GM23338 (cell line): ENCODE results near the gene LEO1. TPM values are rescaled to one million over a fixed set of nuclear protein-coding genes. Genes with fewer than 3 reads are reported as not detected.

ENCODE experiments used
- ATAC-seq: fragments of 200-7000 bp; cut with Tn5 transposase; 3 replicates; pipeline ENCODE4 v1.9.1; 2020
- DNase-seq: peaks from one replicate; pipeline ENCODE4 v3.0.0-alpha.2; 2015; ENCODE audit warnings: low spot score
- H2AFZ ChIP-seq: fragments of 200-600 bp; sonication (generic); 2 replicates; pipeline ENCODE4 v1.8.0; 2016; ENCODE audit warnings: antibody characterized with exemption, mild to moderate bottlenecking, moderate library complexity
- H3F3A ChIP-seq: fragments of 200-600 bp; sonication (generic); replicated peaks from 2 replicates; pipeline ENCODE4 v1.8.0; 2017; ENCODE audit warnings: antibody characterized with exemption, mixed run types, low read depth
- H3K27ac ChIP-seq: fragments of 200-600 bp; sonication (generic); 2 replicates; pipeline ENCODE4 v1.6.1; 2016; ENCODE audit warnings: low read depth
- H3K27me3 ChIP-seq: fragments of 200-600 bp; sonication (generic); 2 replicates; pipeline ENCODE4 v1.8.0; 2016; ENCODE audit warnings: mild to moderate bottlenecking, mixed run types, moderate library complexity; ENCODE audit not compliant: insufficient read depth
- H3K36me3 ChIP-seq: fragments of 200-600 bp; sonication (generic); 2 replicates; pipeline ENCODE4 v1.8.0; 2016; ENCODE audit warnings: mild to moderate bottlenecking; ENCODE audit not compliant: insufficient read depth
- H3K4me1 ChIP-seq: fragments of 200-600 bp; sonication (generic); 2 replicates; pipeline ENCODE4 v1.8.0; 2016; ENCODE audit warnings: mild to moderate bottlenecking, moderate library complexity; ENCODE audit not compliant: insufficient read depth
- H3K4me2 ChIP-seq: fragments of 200-600 bp; sonication (generic); 2 replicates; pipeline ENCODE4 v1.7.1; 2017; ENCODE audit warnings: mixed run types
- H3K4me3 ChIP-seq: fragments of 200-600 bp; sonication (generic); 2 replicates; pipeline ENCODE4 v1.6.1; 2016; ENCODE audit warnings: mixed run types
- H3K79me2 ChIP-seq: fragments of 200-600 bp; sonication (generic); replicated peaks from 2 replicates; pipeline ENCODE4 v1.8.0; 2017; ENCODE audit warnings: mild to moderate bottlenecking; ENCODE audit not compliant: insufficient read depth
- H3K9me2 ChIP-seq: fragments of 200-600 bp; sonication (generic); 2 replicates; pipeline ENCODE4 v1.8.0; 2017; ENCODE audit not compliant: insufficient read depth
- H4K20me1 ChIP-seq: fragments of 200-600 bp; sonication (generic); replicated peaks from 2 replicates; pipeline ENCODE4 v1.8.0; 2017; ENCODE audit warnings: mild to moderate bottlenecking; ENCODE audit not compliant: insufficient read depth
- H3K27ac Mint-ChIP-seq: 2 replicates; pipeline ENCODE4 v1.8.0; 2020; ENCODE audit warnings: inconsistent platforms, mild to moderate bottlenecking, moderate library complexity, mixed read lengths
- H3K27me3 Mint-ChIP-seq: 3 replicates; pipeline ENCODE4 v1.8.0; 2022; ENCODE audit warnings: low read depth, mild to moderate bottlenecking, moderate library complexity, mixed read lengths, inconsistent platforms; ENCODE audit not compliant: insufficient read depth, poor library complexity
- H3K36me3 Mint-ChIP-seq: 3 replicates; pipeline ENCODE4 v1.8.0; 2021; ENCODE audit warnings: low read depth, mild to moderate bottlenecking, inconsistent platforms, moderate library complexity, mixed read lengths
- H3K4me1 Mint-ChIP-seq: 3 replicates; pipeline ENCODE4 v1.8.0; 2020; ENCODE audit warnings: mild to moderate bottlenecking, inconsistent platforms, mixed read lengths
- H3K4me3 Mint-ChIP-seq: 3 replicates; pipeline ENCODE4 v1.8.0; 2021; ENCODE audit warnings: moderate library complexity, mild to moderate bottlenecking, inconsistent platforms, mixed read lengths
- H3K9me3 Mint-ChIP-seq: 3 replicates; pipeline ENCODE4 v1.8.0; 2020; ENCODE audit warnings: moderate library complexity, mild to moderate bottlenecking, inconsistent platforms, mixed read lengths
- CREB1 ChIP-seq: fragments of 250-450 bp; sonication (Bioruptor Pico); IDR thresholded peaks from 2 replicates; pipeline ENCODE4 v1.5.0; 2020; ENCODE audit warnings: low read depth, mild to moderate bottlenecking, moderate library complexity
- CTCF ChIP-seq, 2 experiments: fragments of 200-600 bp in 1 of 2; sonication (generic) in 1 of 2; conservative IDR thresholded peaks; 2 replicates each; pipeline versions ENCODE4 v1.5.1 to v1.6.1; 2016 to 2017; ENCODE audit warnings: antibody characterized with exemption in 2 of 2, low read depth in 2 of 2, mild to moderate bottlenecking in 2 of 2, moderate library complexity in 1 of 2
- ETS1 ChIP-seq: IDR thresholded peaks from 2 replicates; pipeline ENCODE4 v1.6.1; 2016; ENCODE audit warnings: antibody characterized with exemption
- EZH2 ChIP-seq: fragments of 200-600 bp; sonication (generic); IDR thresholded peaks from one replicate; pipeline ENCODE4 v1.8.0; 2017; ENCODE audit warnings: antibody characterized with exemption, mild to moderate bottlenecking, low read depth; ENCODE audit not compliant: unreplicated experiment
- EZH2phosphoT487 ChIP-seq: fragments of 200-600 bp; sonication (generic); IDR thresholded peaks from one replicate; pipeline ENCODE4 v1.8.1; 2018; ENCODE audit warnings: antibody characterized with exemption; ENCODE audit not compliant: unreplicated experiment
- JUNB ChIP-seq: IDR thresholded peaks from one replicate; pipeline ENCODE4 v1.6.1; 2016; ENCODE audit warnings: antibody characterized with exemption; ENCODE audit not compliant: unreplicated experiment
- POLR2AphosphoS5 ChIP-seq: IDR thresholded peaks from 2 replicates; pipeline ENCODE4 v1.6.1; 2016; ENCODE audit warnings: antibody characterized with exemption, low read depth
- STAT1 ChIP-seq: IDR thresholded peaks from one replicate; pipeline ENCODE4 v1.6.1; 2016; ENCODE audit warnings: antibody characterized with exemption; ENCODE audit not compliant: unreplicated experiment
- ZNF331 ChIP-seq: fragments of 250-450 bp; sonication (Bioruptor Pico); IDR thresholded peaks from 2 replicates; pipeline ENCODE4 v1.5.0; 2020; ENCODE audit warnings: low read depth, mild to moderate bottlenecking, moderate library complexity
- polyA plus RNA-seq: library from polyadenylated mRNA; unstranded; fragments of >200 nt; fragmentation: Nextera tagmentation; extraction: Ambion mirVana; gene quantifications from 2 replicates; pipeline ENCODE4 v1.2.1, GENCODE V29; 2016
- total RNA-seq: library from RNA; depleted of rRNA; stranded (reverse); fragments of >200 nt; shearing (Covaris generic); gene quantifications from 2 replicates; pipeline ENCODE4 v1.2.3, GENCODE V29; 2014
- TF ChIP-seq, protein P1 (sequence below): fragments of 250-450 bp; sonication (Bioruptor Pico); IDR thresholded peaks from 2 replicates; pipeline ENCODE4 v1.5.0; 2020; ENCODE audit warnings: mild to moderate bottlenecking, moderate library complexity
- TF ChIP-seq, protein P2 (sequence below): IDR thresholded peaks from one replicate; pipeline ENCODE4 v1.6.1; 2018; ENCODE audit warnings: antibody characterized with exemption; ENCODE audit not compliant: unreplicated experiment

Gene LEO1
- total and polyA plus RNA-seq, 2 experiments from 2014 or later: 41.4 to 55.6 TPM

- TF ChIP-seq, protein P1, sequence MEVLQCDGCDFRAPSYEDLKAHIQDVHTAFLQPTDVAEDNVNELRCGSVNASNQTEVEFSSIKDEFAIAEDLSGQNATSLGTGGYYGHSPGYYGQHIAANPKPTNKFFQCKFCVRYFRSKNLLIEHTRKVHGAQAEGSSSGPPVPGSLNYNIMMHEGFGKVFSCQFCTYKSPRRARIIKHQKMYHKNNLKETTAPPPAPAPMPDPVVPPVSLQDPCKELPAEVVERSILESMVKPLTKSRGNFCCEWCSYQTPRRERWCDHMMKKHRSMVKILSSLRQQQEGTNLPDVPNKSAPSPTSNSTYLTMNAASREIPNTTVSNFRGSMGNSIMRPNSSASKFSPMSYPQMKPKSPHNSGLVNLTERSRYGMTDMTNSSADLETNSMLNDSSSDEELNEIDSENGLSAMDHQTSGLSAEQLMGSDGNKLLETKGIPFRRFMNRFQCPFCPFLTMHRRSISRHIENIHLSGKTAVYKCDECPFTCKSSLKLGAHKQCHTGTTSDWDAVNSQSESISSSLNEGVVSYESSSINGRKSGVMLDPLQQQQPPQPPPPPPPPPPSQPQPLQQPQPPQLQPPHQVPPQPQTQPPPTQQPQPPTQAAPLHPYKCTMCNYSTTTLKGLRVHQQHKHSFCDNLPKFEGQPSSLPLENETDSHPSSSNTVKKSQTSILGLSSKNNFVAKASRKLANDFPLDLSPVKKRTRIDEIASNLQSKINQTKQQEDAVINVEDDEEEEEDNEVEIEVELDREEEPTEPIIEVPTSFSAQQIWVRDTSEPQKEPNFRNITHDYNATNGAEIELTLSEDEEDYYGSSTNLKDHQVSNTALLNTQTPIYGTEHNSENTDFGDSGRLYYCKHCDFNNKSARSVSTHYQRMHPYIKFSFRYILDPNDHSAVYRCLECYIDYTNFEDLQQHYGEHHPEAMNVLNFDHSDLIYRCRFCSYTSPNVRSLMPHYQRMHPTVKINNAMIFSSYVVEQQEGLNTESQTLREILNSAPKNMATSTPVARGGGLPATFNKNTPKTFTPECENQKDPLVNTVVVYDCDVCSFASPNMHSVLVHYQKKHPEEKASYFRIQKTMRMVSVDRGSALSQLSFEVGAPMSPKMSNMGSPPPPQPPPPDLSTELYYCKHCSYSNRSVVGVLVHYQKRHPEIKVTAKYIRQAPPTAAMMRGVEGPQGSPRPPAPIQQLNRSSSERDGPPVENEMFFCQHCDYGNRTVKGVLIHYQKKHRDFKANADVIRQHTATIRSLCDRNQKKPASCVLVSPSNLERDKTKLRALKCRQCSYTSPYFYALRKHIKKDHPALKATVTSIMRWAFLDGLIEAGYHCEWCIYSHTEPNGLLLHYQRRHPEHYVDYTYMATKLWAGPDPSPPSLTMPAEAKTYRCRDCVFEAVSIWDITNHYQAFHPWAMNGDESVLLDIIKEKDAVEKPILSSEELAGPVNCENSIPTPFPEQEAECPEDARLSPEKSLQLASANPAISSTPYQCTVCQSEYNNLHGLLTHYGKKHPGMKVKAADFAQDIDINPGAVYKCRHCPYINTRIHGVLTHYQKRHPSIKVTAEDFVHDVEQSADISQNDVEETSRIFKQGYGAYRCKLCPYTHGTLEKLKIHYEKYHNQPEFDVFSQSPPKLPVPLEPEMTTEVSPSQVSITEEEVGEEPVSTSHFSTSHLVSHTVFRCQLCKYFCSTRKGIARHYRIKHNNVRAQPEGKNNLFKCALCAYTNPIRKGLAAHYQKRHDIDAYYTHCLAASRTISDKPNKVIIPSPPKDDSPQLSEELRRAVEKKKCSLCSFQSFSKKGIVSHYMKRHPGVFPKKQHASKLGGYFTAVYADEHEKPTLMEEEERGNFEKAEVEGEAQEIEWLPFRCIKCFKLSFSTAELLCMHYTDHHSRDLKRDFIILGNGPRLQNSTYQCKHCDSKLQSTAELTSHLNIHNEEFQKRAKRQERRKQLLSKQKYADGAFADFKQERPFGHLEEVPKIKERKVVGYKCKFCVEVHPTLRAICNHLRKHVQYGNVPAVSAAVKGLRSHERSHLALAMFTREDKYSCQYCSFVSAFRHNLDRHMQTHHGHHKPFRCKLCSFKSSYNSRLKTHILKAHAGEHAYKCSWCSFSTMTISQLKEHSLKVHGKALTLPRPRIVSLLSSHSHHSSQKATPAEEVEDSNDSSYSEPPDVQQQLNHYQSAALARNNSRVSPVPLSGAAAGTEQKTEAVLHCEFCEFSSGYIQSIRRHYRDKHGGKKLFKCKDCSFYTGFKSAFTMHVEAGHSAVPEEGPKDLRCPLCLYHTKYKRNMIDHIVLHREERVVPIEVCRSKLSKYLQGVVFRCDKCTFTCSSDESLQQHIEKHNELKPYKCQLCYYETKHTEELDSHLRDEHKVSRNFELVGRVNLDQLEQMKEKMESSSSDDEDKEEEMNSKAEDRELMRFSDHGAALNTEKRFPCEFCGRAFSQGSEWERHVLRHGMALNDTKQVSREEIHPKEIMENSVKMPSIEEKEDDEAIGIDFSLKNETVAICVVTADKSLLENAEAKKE (CRISPR knock-in tag): no peak
Measured at GRCh38 chr15:51917493-51917892, 54.1 kb downstream of the LEO1 start (continued).

DNA sequence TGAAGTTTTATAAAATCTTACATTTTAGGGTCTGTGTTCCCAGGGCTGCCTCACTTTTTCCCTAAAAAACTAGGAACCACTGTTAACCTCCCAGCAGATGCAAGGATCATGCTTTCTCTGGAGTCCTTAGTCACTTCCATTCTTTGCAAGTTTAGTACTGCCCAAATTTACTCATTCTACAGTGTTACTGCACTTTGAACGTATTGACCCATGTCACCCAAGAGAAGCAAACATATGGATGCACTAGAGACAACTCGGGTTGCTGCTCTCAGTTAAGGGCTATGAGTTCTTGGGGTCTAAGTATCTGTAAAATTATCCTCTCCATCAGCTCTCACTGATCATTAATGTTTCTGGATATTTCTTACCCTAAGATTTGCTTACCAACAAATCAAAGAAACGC lies 59.0 kb downstream of the LEO1 start:
- Histone ChIP-seq H3F3A (no peaks in the 10 kb centered on the region), H3K9me2 (no peaks in the 10 kb centered on the region), H3K79me2 (no peaks in the 10 kb centered on the region), H3K4me2 (no peak overlapping the region), H3K4me1 (no peaks in the 10 kb centered on the region), H2AFZ (no peak overlapping the region), H3K4me3 (no peak overlapping the region), H4K20me1 (0 out of 2 replicates have a peak, but pooled peaks cover 6% of the 10 kb centered on the region), H3K27ac (no peak overlapping the region), H3K36me3 (0 out of 2 replicates have a peak, but pooled peaks cover 3% of the 10 kb centered on the region), H3K27me3 (no peaks in the 10 kb centered on the region)
- DNase-seq (no peak), ATAC-seq (no peak)
- H3K4me1 Mint-ChIP-seq: no peaks in the 10 kb centered on the region
- peaks cover 16% of the 10 kb centered on the region; the same call in 2 of the 3 replicates for H3K36me3 Mint-ChIP-seq
- H3K27me3 Mint-ChIP-seq: peaks cover 5% of the 10 kb centered on the region
- H3K4me3 Mint-ChIP-seq: no peak overlapping the region
- no peak overlapping the region for H3K27ac Mint-ChIP-seq
- no peaks in the 10 kb centered on the region for H3K9me3 Mint-ChIP-seq
- TF ChIP-seq ZNF331 (CRISPR knock-in tag): no peak
- TF ChIP-seq, protein P2, sequence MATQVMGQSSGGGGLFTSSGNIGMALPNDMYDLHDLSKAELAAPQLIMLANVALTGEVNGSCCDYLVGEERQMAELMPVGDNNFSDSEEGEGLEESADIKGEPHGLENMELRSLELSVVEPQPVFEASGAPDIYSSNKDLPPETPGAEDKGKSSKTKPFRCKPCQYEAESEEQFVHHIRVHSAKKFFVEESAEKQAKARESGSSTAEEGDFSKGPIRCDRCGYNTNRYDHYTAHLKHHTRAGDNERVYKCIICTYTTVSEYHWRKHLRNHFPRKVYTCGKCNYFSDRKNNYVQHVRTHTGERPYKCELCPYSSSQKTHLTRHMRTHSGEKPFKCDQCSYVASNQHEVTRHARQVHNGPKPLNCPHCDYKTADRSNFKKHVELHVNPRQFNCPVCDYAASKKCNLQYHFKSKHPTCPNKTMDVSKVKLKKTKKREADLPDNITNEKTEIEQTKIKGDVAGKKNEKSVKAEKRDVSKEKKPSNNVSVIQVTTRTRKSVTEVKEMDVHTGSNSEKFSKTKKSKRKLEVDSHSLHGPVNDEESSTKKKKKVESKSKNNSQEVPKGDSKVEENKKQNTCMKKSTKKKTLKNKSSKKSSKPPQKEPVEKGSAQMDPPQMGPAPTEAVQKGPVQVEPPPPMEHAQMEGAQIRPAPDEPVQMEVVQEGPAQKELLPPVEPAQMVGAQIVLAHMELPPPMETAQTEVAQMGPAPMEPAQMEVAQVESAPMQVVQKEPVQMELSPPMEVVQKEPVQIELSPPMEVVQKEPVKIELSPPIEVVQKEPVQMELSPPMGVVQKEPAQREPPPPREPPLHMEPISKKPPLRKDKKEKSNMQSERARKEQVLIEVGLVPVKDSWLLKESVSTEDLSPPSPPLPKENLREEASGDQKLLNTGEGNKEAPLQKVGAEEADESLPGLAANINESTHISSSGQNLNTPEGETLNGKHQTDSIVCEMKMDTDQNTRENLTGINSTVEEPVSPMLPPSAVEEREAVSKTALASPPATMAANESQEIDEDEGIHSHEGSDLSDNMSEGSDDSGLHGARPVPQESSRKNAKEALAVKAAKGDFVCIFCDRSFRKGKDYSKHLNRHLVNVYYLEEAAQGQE: no peak
- no peak for TF ChIP-seq CREB1 (CRISPR knock-in tag)
- TF ChIP-seq EZH2phosphoT487: no peak
- no peak for TF ChIP-seq EZH2
- TF ChIP-seq STAT1: no peak
- no peak for TF ChIP-seq POLR2AphosphoS5
- no peak for TF ChIP-seq ETS1
- no peak for TF ChIP-seq JUNB
- no peak for TF ChIP-seq CTCF (conservative IDR thresholded peaks at IDR 0.05; ENCODE audit: low read depth in 2 of 2)
